GM19238 (cell line): Measurements from ENCODE around the gene GMPR.

Source experiments
- DNase-seq: peaks from one replicate; pipeline ENCODE4 v3.0.0; 2011; ENCODE audit warnings: low spot score; ENCODE audit not compliant: insufficient read length

The GMPR gene

DNA sequence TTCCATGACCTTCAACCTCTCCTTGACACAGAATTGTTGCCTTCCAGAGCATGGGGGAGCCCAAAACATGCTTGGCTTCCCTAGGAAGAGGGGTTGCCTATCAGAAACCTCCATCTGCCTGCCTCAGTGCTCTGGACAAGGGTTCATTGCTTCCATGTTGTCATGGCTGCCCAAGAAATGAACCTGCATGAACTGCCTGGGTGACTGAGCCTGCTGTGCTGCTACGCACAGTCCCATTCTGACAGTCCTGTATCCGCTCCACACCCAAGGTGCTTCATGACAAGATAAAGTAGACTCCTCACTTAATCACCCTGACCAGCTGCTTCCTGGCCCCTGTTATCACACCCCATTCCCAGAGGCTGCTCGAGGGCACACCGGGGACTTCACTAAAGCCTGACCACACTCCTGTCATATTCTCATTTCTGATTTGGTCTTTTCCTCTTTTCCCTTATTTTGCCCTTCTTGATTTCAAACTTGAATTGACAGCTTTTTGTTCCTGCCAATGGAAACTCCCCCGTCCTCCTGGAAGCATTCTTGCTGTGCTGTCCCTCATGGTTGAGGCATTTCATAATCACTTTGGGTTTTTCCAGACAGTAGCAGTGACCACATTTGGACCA lies 31.9 kb downstream of the GMPR start:
- no peak for DNase-seq

- DNase-seq = no peak
These were observed 33.0 kb downstream of the GMPR start for GRCh38 chr6:16271428-16271827.

DNA sequence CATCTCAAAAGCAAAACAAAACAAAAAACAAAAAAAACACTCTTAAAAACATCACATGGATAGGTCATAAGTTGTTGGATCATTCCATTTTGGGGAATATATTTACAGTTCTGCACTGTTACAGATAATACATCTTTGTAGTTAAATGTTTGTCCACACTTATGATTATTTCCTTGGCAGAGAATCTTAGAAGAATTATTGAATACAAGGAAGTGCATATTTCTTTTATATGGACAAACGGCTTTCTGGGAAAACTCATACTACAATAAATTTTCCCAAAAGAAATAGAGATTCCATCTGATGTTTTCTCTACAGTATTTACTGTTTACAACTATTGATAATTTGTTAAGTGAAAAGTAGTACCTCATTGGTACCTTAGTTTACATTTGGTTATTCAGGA lies 33.8 kb downstream of the GMPR start:
- DNase-seq = no peak

GRCh38 chr6:16273256-16273655 lies 34.9 kb downstream of the GMPR start:
- DNase-seq = no peak

- DNase-seq = no peak
These were observed 36.1 kb downstream of the GMPR start for GRCh38 chr6:16274483-16274882.

DNA sequence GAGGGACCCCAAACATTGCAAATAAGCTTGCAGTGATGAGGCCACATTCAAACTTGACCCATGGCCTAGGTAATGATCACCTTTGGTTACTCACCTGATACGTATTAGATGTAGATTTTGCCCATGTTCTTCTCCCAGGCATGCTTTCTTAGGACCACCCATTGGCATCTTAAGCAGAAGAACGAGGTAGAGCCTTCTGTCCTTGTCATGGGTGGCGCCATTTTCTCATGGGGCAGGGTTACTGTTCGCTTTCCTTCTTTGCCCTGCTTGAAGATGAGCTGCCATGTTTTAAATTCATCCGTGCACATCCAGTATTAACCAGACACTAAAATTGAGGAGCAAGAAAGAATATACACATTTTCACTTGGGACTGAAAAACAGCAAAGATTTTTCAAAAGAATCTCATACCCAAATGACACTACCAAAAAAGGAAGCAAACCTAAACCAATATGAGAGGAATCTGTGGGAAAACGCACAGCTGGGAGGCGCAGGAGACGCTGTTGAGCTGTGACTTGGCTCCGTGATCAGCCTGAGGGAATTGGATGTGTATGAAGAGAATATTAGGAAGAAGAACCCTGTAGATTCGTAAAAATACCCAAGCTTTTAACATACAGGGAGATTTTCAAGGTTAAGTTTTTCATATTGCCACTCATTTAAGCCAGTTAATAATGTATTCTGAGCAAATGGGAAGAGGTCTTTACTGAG lies 36.6 kb downstream of the GMPR start:
- no peak for DNase-seq

- no peak for DNase-seq
These were observed 39.0 kb downstream of the GMPR start for GRCh38 chr6:16277101-16277981.

DNA sequence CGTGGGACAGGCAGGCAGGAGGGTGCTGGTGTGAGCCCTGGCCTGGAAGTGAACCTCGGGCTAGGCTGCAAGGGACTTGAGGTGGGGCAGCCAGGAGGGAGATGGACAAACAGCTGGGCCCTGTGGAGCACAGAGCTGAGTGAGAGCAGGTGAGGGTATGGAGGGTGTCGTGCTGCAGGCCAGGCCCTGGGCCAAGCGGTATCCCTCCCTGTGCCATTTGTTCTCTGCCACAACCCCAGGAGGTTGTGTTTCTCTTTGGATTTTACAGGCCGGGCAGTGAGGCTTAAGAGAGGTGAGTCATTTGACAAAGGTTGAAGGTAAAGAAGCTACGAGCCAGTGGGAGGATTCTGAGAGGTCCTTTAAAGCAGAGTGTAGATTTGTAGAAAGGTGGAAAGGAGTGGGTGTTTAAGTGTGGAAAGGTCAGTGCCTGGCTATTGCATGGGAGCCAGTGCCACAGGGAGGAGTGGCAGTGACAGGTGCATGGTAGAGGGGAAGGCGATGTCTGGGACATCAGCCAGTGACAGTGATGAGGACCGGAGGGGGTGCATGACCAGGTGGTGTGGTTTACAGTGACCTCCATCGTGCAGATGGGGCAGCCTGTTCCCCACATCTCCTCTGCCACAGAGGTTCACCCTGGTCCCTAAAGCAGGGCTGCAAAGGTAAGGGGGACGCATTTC lies 39.8 kb downstream of the GMPR start:
- no peak for DNase-seq

DNA sequence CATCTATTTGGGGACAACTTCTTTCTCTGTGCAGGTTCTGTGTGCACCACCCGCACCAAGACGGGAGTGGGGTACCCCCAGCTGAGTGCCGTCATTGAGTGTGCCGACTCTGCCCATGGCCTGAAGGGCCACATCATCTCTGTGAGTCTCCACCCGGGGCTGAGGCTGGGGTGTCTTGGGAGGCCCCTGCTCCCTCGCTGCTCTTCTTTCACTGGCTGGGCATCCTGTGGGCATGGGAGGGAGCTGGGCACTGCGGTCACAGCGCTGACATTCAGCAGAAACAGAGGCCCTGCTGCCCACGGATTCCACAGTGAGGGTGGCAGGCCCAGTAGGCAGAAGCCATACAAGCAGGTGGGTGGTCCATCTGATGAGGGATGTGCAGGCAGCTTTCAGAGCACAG lies 40.4 kb downstream of the GMPR start:
- no peak for DNase-seq

- no peak for DNase-seq
These were observed 40.9 kb downstream of the GMPR start for GRCh38 chr6:16279243-16279642.

- DNase-seq = no peak
These were observed 44.0 kb downstream of the GMPR start for GRCh38 chr6:16282370-16282769.

GRCh38 chr6:16284472-16284871 lies 46.1 kb downstream of the GMPR start:
- DNase-seq = no peak

GRCh38 chr6:16285467-16286150 lies 47.2 kb downstream of the GMPR start:
- no peak for DNase-seq

GRCh38 chr6:16286151-16286522 lies 47.8 kb downstream of the GMPR start:
- peak; percentile 30 for DNase-seq

- DNase-seq = no peak
These were observed 49.8 kb downstream of the GMPR start for GRCh38 chr6:16288163-16288562.

GRCh38 chr6:16291739-16292138 lies 53.4 kb downstream of the GMPR start:
- DNase-seq = no peak

- no peak for DNase-seq
These were observed 54.0 kb downstream of the GMPR start for GRCh38 chr6:16292432-16292831.

- no peak for DNase-seq
These were observed 54.6 kb downstream of the GMPR start for GRCh38 chr6:16292942-16293341.

DNA sequence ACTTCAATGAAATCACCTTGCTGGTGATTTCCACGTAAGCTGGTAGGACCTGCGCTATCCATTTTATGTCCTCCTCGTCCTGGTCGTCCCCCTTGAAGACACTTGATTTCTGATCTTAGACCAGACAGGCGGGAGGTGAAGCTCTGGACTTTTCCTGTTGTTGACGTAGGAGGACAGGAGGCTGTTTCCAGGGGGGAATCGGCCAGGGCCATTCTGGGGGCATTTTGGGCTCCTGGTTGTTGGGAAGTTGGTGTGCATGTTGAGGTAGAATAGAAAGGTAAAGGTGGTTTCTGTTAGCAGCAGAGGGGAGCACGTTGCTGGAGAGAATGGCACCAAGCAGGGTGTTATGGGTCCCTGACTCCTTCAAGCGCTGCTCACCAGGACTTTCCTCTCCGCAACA lies 56.0 kb downstream of the GMPR start:
- DNase-seq = no peak

GRCh38 chr6:16295060-16295459 lies 56.7 kb downstream of the GMPR start:
- no peak for DNase-seq

DNA sequence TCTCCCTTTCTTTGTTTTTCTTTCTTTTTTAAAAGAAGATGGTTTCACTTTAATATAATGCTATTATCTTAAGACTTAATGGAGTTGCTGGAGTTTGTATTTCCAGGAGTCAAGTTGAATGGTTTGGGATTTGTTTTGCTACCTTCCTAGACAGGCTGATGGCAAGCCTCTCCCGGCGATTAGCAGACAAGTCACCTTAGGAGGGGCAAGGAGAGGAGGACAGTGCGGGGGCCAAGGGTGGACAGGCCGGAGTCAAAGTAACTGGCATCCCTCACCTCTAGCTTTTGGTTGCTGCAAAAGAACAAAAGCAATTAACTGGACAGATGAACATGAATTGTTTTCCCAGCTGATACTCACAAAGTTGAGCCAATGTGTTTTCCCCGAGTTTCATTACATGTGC lies 57.1 kb downstream of the GMPR start:
- no peak for DNase-seq
